ENCODE measurements around the gene VAMP4. TPM values are rescaled to one million over a fixed set of nuclear protein-coding genes. Genes with fewer than 3 reads are reported as not detected.

The VAMP4 gene
- total RNA-seq, 1 experiment from 2014 or later = 9.3 TPM

- ATAC-seq (peak; percentile 22; the same call in 1 of the 2 replicates), DNase-seq (ENCODE audit: low read depth, low spot score) (no peak)
- ChIA-PET CTCF (interaction anchor here (0.9 kb wide), 1 partner anchor 1668 kb away, joined by 3 read pairs; no protein-coding TSS in a partner anchor), POLR2A (no interaction called here)
- Histone ChIP-seq H3K4me3 (ENCODE audit: low read depth in 2 of 2, low read length in 2 of 2) (peak overlapping the region; percentile 91 to 96), H3K4me1 (ENCODE audit: control insufficient read depth, insufficient read depth, low read length) (peaks cover 17% of the 10 kb centered on the region), H3K27ac (ENCODE audit: low read length) (peak overlapping the region; percentile 85), H3K9me3 (ENCODE audit: control insufficient read depth, insufficient read depth, low read depth, low read length) (no peaks in the 10 kb centered on the region), H3K27me3 (ENCODE audit: control insufficient read depth, insufficient read depth, low read length) (no peaks in the 10 kb centered on the region), H3K36me3 (ENCODE audit: control insufficient read depth, insufficient read depth, low read length) (no peaks in the 10 kb centered on the region; the same call in 1 of the 2 replicates)
- intact Hi-C loops (cut with micrococcal nuclease; ENCODE audit: unreplicated experiment) (no loop called here), in situ Hi-C loops (cut with HindIII; ENCODE audit: low pct_unique_long_range_greater_than_20kb, low sequenced_read_pairs) (no loop called here)
- BruUV-seq (replicated peaks) = TSS peak; percentile 84
- TF ChIP-seq SIN3A (IDR thresholded peaks at IDR 0.05; ENCODE audit: borderline replicate concordance, insufficient read depth, low read depth, low read length) (no peak), TCF7L2 (IDR thresholded peaks at IDR 0.05; ENCODE audit: low read depth, low read length) (no peak), POLR2AphosphoS5 (IDR thresholded peaks at IDR 0.05; ENCODE audit: low read depth, low read length) (no peak)
- TF ChIP-seq, protein P1, sequence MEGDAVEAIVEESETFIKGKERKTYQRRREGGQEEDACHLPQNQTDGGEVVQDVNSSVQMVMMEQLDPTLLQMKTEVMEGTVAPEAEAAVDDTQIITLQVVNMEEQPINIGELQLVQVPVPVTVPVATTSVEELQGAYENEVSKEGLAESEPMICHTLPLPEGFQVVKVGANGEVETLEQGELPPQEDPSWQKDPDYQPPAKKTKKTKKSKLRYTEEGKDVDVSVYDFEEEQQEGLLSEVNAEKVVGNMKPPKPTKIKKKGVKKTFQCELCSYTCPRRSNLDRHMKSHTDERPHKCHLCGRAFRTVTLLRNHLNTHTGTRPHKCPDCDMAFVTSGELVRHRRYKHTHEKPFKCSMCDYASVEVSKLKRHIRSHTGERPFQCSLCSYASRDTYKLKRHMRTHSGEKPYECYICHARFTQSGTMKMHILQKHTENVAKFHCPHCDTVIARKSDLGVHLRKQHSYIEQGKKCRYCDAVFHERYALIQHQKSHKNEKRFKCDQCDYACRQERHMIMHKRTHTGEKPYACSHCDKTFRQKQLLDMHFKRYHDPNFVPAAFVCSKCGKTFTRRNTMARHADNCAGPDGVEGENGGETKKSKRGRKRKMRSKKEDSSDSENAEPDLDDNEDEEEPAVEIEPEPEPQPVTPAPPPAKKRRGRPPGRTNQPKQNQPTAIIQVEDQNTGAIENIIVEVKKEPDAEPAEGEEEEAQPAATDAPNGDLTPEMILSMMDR (IDR thresholded peaks at IDR 0.05) = no peak
- TF ChIP-seq, protein P2, sequence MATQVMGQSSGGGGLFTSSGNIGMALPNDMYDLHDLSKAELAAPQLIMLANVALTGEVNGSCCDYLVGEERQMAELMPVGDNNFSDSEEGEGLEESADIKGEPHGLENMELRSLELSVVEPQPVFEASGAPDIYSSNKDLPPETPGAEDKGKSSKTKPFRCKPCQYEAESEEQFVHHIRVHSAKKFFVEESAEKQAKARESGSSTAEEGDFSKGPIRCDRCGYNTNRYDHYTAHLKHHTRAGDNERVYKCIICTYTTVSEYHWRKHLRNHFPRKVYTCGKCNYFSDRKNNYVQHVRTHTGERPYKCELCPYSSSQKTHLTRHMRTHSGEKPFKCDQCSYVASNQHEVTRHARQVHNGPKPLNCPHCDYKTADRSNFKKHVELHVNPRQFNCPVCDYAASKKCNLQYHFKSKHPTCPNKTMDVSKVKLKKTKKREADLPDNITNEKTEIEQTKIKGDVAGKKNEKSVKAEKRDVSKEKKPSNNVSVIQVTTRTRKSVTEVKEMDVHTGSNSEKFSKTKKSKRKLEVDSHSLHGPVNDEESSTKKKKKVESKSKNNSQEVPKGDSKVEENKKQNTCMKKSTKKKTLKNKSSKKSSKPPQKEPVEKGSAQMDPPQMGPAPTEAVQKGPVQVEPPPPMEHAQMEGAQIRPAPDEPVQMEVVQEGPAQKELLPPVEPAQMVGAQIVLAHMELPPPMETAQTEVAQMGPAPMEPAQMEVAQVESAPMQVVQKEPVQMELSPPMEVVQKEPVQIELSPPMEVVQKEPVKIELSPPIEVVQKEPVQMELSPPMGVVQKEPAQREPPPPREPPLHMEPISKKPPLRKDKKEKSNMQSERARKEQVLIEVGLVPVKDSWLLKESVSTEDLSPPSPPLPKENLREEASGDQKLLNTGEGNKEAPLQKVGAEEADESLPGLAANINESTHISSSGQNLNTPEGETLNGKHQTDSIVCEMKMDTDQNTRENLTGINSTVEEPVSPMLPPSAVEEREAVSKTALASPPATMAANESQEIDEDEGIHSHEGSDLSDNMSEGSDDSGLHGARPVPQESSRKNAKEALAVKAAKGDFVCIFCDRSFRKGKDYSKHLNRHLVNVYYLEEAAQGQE (IDR thresholded peaks at IDR 0.05; ENCODE audit: insufficient read depth in 1 of 2, low read depth in 2 of 2, low read length in 1 of 2) = no peak
Measured at GRCh38 chr1:171740987-171741871, 636 bp downstream of the VAMP4 start.

- CTCF ChIA-PET = interaction anchor here (0.9 kb wide), 1 partner anchor 1667 kb away, joined by 3 read pairs; no protein-coding TSS in a partner anchor
- no peaks in the 10 kb centered on the region for H3K9me3 ChIP-seq (ENCODE audit: control insufficient read depth, insufficient read depth, low read depth, low read length)
- no peak for ATAC-seq
- TF ChIP-seq, protein P2 (IDR thresholded peaks at IDR 0.05; ENCODE audit: insufficient read depth in 1 of 2, low read depth in 2 of 2, low read length in 1 of 2) = no peak
- TF ChIP-seq POLR2AphosphoS5 (IDR thresholded peaks at IDR 0.05; ENCODE audit: low read depth, low read length) (no peak), SIN3A (IDR thresholded peaks at IDR 0.05; ENCODE audit: borderline replicate concordance, insufficient read depth, low read depth, low read length) (no peak)
- no peak overlapping the region; a peak in 1 of 4 replicates for H3K4me3 ChIP-seq (ENCODE audit: low read depth in 2 of 2, low read length in 2 of 2)
- intact Hi-C loops (cut with micrococcal nuclease; ENCODE audit: unreplicated experiment) = no loop called here
- H3K27me3 ChIP-seq (ENCODE audit: control insufficient read depth, insufficient read depth, low read length) = no peaks in the 10 kb centered on the region
- no peaks in the 10 kb centered on the region; the same call in 1 of the 2 replicates for H3K36me3 ChIP-seq (ENCODE audit: control insufficient read depth, insufficient read depth, low read length)
- BruUV-seq (replicated peaks) = no TSS peak
- in situ Hi-C loops (cut with HindIII; ENCODE audit: low pct_unique_long_range_greater_than_20kb, low sequenced_read_pairs) = no loop called here
- no peak for DNase-seq (ENCODE audit: low read depth, low spot score)
- POLR2A ChIA-PET = no interaction called here
- peaks cover 17% of the 10 kb centered on the region for H3K4me1 ChIP-seq (ENCODE audit: control insufficient read depth, insufficient read depth, low read length)
- no peak overlapping the region for H3K27ac ChIP-seq (ENCODE audit: low read length)
Measured at GRCh38 chr1:171740356-171740863, 1.5 kb downstream of the VAMP4 start.
